NCI-H69 (cell line): Measurements from ENCODE around the gene ARPP19.
"Not testable (repeated sequence)": the region's sequence is repeated elsewhere in the genome, so short reads cannot be mapped to it uniquely, and the experiment has no call there.

Experiments
- DNase-seq: peaks from one replicate; lab custom pipeline; 2025; lab: John Stamatoyannopoulos, UW

The ARPP19 gene

GRCh38 chr15:52551186-52551585 is 17.6 kb downstream of the ARPP19 start:
- not testable (repeated sequence) for DNase-seq

DNA sequence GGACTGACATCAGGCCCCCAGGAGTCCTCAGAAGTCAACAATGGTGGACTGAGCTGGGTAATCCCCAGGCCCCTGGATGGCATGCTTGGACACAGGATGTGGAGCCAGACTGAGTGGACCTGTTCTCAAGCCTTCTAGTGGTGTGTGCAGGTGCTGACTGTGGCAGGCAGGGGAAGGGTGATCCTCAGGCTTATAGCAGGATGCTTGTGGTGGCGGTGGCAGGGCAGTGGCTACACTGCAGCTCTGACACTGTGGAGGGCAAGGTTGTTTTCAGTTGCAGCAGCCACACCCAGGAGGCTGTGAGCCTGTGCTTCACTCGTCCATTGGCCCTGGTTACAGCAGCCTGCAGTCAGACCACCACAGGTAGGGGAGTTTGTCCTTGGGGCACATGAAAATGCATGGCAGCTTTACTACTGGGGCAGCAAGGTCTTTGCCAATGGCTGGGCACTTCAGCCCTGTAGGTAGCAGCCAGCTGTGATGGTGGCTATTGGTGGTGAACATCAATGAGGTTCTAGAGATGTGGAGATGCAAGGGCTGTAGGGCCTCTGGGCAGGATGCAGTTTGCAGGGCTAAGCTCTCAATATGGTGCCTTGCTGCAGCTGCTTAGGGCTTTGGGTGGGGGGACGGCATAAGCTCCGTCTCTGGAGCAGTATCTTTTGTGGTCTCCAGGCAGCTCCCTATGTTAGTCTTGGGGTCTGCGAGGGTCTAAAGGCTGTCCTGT is 22.6 kb downstream of the ARPP19 start:
- peak; percentile 8 for DNase-seq

- peak; percentile 8 for DNase-seq
These were observed 28.3 kb downstream of the ARPP19 start for GRCh38 chr15:52540374-52541012.

DNA sequence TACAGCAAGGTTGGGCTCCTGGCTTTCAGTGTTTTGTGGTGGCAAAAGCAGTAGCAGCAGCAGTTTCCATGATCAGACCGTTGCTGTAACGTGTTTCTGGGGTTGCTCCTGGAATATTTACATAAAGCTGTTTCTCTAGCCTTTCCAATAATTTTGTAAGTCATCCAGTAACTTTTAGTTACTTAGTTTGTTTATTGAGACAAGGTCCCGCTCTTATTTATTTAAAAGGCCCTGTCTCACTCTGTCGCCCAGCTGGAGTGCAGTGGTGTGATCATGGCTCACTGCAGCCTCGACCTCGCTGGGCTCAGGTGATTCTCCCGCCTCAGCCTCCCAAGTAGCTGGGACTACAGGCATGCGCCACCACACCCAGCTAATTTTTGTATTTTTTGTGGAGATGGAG is 31.4 kb downstream of the ARPP19 start:
- no peak for DNase-seq

DNA sequence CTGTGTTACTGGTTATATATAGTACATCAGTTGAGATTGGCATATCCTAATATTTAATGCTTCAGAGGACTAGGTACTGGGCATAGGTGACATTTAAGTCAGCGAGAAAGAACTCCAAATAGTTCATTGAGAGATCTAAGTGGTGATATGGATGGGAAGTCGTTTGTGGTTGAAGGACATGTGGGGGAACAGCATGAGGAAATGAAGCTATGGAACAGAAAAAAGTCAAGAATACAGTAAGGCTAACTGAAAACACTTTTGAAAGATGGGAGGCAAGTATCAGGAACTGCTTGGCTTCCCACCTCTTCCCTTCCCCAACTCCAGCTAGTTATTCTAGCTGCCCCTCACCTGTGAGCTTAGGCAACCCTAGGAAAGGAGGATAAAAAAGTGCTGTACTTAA is 36.4 kb downstream of the ARPP19 start:
- DNase-seq, result no peak

DNA sequence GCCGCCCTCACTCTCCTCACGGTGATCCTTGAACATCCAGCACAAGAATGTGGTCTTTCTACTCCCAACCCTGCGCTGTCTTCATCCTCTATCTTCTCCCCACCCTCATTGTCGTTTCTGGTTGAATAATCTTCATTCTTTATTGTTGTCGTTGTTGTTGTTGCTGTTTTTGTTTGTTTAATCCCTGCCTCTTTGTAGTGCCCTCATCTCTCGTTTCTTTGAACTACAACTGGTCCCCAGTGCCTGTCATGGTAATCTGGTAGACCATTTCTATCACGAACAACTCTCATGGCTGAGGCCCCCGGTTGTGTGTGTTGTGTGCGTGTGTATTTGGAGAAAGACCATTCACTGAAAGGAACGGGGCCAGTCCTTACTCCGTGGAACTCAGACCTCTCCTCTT is 38.9 kb downstream of the ARPP19 start:
- no peak for DNase-seq

DNA sequence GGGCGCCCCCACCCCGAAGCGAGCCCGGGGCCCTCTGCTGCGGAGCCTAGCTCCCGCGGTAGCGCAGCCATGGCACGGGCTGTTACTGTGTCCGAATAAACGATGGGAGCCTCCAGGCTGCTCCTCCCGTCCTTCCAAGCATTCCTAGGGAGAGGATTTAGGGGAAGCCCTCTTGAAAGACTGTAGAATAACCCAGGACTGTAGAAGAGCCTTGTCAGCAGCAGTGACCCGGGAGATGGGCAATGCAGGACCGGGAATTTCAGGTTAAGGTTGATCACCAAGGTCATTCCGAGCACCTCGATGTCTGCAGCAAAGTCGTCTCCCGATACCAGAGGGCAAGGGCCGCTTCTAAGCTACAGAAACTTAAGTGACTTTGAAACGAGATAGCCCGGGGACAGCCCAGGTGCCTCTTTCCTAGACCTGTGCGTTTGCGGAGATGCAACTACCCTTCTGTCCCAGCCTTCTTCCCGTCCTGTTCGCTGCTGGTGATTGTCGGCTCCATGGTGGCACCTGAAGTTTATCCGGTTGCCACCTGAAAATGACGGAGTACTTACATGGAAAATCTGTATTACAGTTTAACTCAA is 39.4 kb downstream of the ARPP19 start:
- peak; percentile 46 for DNase-seq

- peak; percentile 87 for DNase-seq
These were observed 40.1 kb downstream of the ARPP19 start, which contains the start of gene MYO5A for GRCh38 chr15:52528564-52529340. MYO5A (minus strand) TSS chr15:52528880; CDS start chr15:52528806, 74 bp downstream.

DNA sequence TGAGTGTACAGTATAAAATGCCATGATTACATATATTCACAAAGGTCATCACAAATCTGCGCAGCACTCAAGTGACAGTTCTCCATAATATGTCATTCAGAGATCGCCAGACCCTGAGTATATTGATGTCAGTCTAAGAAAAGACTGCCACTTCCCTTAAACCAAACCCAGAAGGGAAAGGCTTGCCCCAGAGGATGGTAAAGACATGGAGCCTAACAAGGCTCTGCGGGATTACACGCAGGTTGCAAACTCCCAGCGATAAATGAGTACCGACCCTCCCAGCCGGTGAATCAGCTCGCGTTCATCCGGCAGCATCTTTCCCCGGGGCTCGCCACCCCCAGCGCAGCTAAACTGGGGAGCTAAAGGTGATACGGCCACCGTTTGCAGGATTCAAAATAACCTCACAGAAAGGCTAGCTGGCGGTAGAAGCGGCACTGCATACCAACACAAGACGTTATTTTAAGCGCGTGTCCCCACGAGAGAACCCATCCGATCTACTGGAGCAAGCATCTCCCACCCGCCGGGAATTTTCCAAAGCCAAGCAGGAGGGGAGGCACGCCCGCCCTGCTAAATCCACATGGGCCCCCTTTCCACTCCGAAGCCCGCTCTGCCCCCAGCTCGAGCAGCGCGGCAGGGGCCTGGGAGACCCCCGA is 40.8 kb downstream of the ARPP19 start:
- peak; percentile 66 for DNase-seq

- DNase-seq, result no peak
These were observed 41.5 kb downstream of the ARPP19 start for GRCh38 chr15:52527196-52527910.

- no peak for DNase-seq
These were observed 44.4 kb downstream of the ARPP19 start for GRCh38 chr15:52524223-52525136.

DNA sequence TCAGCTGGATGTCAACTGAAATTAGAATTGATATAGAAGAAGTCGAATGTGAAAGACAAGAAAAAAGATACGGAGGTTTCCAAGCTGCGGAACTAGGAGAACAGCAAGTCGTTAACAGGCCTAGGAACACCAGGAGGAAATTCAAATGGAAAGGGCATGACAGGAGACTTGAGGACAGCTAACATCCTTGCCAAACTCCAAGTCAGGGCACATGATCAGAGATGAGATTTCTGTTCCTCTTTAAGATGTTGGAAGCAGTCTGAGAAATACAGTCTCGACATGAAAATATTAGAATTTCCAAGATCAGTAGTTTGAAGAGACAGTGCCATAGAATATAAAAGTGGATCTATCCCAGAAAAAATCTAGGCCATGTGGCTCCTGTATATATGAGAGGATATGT is 45.2 kb downstream of the ARPP19 start:
- no peak for DNase-seq

DNA sequence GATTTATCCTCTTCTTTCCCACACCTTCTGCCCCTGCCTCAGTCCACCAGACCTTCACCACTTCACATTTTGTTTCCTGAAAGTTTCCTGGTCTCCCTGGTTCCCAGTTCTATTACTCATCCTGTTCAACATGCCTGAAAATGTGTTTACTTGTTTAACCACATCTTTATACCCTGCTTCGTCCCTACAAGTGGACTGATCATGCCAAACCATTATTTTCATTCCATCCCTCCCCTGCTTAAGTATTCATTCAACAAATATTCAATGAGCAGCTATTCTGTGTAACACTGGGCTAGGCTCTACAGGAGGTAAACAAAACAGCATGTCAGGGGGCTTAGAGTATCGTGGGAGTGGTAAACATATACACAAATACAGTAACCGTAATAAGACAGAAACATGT is 45.6 kb downstream of the ARPP19 start:
- DNase-seq, result no peak

DNA sequence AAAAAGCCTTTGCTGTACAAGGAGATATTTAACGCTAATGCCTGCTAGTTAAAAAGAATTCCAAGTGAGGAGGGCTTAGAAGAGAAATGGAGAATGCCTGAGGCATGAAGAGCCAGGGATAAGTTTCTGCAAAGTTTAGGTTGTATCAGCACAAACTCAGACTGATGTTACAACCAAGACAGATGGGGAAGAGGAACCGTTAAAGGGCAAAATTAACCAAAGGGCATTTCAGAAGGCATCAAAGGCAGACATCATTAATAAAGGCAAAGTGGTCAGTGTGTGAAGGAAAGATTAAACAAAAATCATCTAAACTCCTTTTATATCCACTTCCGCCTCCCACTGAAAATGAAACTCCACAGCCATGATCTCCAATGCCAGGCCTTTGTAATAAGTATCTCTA is 47.1 kb downstream of the ARPP19 start:
- no peak for DNase-seq

DNA sequence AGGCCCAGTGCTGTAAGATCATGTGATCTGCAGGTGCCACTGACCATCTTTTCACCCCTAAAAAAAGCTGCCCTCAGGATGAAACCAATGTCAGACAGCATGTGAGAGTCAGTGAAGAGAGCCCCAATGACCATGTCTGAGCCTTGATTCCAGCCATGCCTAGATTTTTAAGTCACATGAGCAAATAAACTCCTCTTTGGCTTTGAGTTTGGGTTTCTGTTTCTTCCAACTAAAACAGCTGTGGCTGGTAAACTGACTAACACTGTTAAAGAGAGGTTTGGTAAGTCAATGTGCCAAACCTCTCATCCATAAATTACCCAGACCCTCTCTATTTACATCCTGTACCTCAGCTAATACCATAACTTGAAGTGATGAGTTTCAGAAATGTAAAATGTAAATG is 48.4 kb downstream of the ARPP19 start:
- no peak for DNase-seq

DNA sequence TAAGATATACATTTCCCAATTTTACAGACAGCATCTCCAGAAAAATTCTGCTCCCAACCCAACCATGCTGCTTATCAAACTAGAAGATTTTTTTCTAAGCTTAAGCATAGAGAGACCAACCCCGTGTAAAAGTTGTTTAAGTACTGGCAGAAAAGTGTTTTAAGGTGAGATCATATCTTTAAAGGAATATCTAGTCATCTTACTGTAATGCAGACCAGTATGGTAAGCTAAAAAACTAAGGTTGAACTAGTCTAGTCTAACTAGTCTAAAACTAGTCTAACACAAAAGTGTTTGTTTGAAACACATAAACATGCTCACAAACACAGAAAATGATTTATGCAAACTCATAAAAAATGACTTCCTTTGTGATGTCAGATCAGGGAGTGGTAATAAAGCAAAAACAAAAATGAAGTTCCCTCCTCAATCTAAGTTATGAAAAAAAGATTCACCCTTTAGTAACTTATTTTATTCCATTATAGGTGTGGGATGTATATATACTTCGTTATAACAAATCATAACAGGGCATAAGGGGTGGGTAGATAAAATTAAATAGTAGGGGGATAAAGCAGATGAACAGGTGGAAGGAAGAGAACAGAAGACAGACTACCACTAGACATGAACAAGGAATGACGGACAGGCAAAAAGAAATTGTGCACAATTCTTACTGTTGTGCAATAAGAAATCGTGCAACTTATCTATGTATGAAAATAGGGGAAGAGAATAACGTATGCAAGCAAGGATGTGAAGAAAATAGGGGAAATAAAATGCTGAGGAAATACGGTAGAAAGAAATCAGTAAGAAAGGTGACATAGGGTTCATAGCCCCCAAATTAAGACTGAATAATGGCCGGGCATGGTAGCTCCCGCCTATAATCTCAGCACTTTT is 50.1 kb downstream of the ARPP19 start:
- no peak for DNase-seq

DNA sequence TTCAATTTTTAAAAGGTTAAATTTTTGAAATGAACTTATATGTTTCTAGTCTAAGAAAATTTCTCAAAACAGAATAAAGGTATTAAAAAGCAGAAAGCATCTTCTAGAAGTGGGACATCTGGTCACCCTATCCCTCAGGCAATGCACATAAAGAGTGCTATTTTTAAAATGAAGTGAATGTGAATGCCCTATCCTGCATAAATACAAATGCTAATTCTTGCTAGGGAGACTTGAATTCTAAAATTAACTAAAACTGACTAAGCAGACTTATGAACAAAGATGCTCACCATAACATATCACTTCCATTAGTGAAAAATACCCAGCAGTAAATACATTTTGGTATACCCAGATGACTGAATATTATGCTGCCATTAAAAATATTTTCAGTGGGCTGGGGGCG is 51.8 kb downstream of the ARPP19 start:
- no peak for DNase-seq

DNA sequence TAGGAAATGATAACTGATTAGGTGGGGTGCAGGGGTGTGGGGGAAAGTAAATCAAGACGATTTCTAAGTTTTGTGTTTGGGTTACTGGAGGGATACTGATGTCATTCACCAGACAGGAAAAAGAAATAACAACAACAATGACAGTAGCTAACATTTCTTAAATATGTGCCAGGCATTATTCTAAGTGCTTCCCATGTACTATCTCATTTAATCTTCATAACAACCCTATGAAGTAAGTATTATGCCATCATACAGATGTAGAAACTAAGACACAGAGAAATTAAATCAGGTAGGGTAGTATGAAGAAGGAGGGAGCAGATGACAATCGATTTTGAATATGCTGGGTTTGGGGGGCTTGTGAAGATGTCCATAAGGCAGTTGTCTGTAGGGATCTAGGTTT is 53.5 kb downstream of the ARPP19 start:
- DNase-seq, result no peak

GRCh38 chr15:52514482-52514881 is 54.3 kb downstream of the ARPP19 start:
- no peak for DNase-seq
